GM19239 (cell line): ENCODE results near the gene DHFR2.

Experiments used
- DNase-seq: peaks from one replicate; pipeline ENCODE4 v3.0.0; 2011; ENCODE audit warnings: low spot score; ENCODE audit not compliant: insufficient read length
- FAIRE-seq: peaks from 2 replicates; lab custom pipeline; 2011; peaks lifted over from hg19 to GRCh38; lab: Jason Lieb, UNC

Gene DHFR2

GRCh38 chr3:94012185-94012584 is 50.5 kb downstream of the DHFR2 start:
- FAIRE-seq (no peak), DNase-seq (no peak)

DNA sequence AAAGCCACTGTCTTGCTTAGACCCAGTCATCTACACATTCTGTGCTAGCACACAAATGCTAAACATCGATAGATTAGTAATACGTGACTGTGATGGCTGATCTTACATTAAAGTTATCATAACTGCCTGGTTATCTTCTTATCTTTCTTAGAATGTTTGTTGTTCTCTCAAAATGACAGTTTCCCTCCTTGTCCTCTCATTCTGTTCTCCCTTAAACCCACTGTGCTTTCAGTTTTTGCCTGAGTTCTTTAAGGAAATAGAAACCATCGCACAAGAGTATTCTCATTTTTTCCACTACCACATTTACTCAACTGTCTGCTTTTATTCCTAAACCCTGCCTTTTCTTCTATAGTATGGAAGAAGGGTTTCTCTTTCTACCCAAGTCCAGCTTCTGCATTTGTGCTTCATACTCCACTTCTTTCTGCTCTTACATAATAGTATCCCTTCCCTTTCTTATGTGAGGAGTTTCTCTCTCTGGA is 51.4 kb downstream of the DHFR2 start:
- DNase-seq (no peak), FAIRE-seq (no peak)

GRCh38 chr3:94009608-94010007 is 53.1 kb downstream of the DHFR2 start:
- DNase-seq (no peak), FAIRE-seq (no peak)

- DNase-seq (no peak), FAIRE-seq (no peak)
Measured at GRCh38 chr3:94008253-94008652, 54.5 kb downstream of the DHFR2 start.
